Gastrocnemius medialis (tissue), 4 donors: ENCODE measurements around the gene PSMA4. TPM values are rescaled to one million over a fixed set of nuclear protein-coding genes. Genes with fewer than 3 reads are reported as not detected.
"Not testable (repeated sequence)": the region's sequence is repeated elsewhere in the genome, so short reads cannot be mapped to it uniquely, and the experiment has no call there.

Experiments
- ATAC-seq, 2 donors: fragments of 150-250 bp; one replicate each; pipeline ENCODE4 v1.9.1; 2016
- DNase-seq, 2 donors: peaks; one replicate each; pipeline ENCODE4 v3.0.0-alpha.2; 2019
- H3K27ac ChIP-seq, 4 donors: fragments of 200-600 bp; sonication (generic); 1 replicate in 1 of 4; 2 replicates in 3 of 4; pipeline ENCODE4 v1.5.1; 2016 to 2018; ENCODE audit warnings: mild to moderate bottlenecking in 2 of 4, moderate library complexity in 1 of 4
- H3K27me3 ChIP-seq, 3 donors: fragments of 200-600 bp; sonication (generic) in 2 of 3; 1 replicate in 1 of 3; 2 replicates in 2 of 3; pipeline versions ENCODE4 v1.5.1 to v1.6.0; 2016 to 2019; ENCODE audit warnings: mild to moderate bottlenecking in 1 of 3, moderate library complexity in 1 of 3
- H3K36me3 ChIP-seq, 2 donors: fragments of 200-600 bp; sonication (generic) in 1 of 2; one replicate each; pipeline ENCODE4 v1.5.1; 2017 to 2018
- H3K4me1 ChIP-seq, 2 donors: fragments of 200-600 bp; sonication (generic) in 1 of 2; one replicate each; pipeline ENCODE4 v1.5.1; 2016 to 2017; ENCODE audit warnings: mild to moderate bottlenecking in 2 of 2
- H3K4me3 ChIP-seq, 4 donors: fragments of 200-600 bp; sonication (generic) in 3 of 4; 1 replicate in 1 of 4; 2 replicates in 3 of 4; pipeline ENCODE4 v1.5.1; 2016 to 2019; ENCODE audit warnings: mild to moderate bottlenecking in 2 of 4
- H3K9me3 ChIP-seq, 3 donors: fragments of 200-600 bp; sonication (generic) in 2 of 3; 1 replicate in 1 of 3; 2 replicates in 2 of 3; pipeline ENCODE4 v1.5.1; 2016 to 2019
- CTCF ChIP-seq, 5 experiments: fragments of 450-650 bp in 3 of 5; fragments of 200-600 bp in 2 of 5; sonication (generic) in 2 of 5; IDR thresholded peaks in 4 of 5; conservative IDR thresholded peaks in 1 of 5; 1 replicate in 4 of 5; 2 replicates in 1 of 5; pipeline ENCODE4 v1.5.1; 2016 to 2019; ENCODE audit warnings: antibody characterized with exemption in 5 of 5, mild to moderate bottlenecking in 3 of 5, moderate library complexity in 3 of 5
- POLR2A ChIP-seq, 2 donors: fragments of 450-650 bp; IDR thresholded peaks; one replicate each; pipeline ENCODE4 v1.6.1; 2017; ENCODE audit warnings: antibody characterized with exemption in 2 of 2, mild to moderate bottlenecking in 2 of 2, moderate library complexity in 2 of 2
- in situ Hi-C, 4 donors: fragments of 200-750 bp; cut with MboI; loops; one replicate each; pipeline versions ENCODE4 v1.15.0 to v1.8.0; 2017; ENCODE audit warnings: low sequenced_read_pairs in 4 of 4
- intact Hi-C: fragments of 100-400 bp; cut with DNase I; formaldehyde crosslinking; loops from one replicate; pipeline ENCODE4 v1.15.1; 2023; ENCODE audit warnings: low total_unique reads
- total RNA-seq, 4 donors: library from RNA; depleted of rRNA; stranded (reverse); fragments of >200 nt; gene quantifications; one replicate each; pipeline versions ENCODE4 v1.1.0 to v1.2.3, GENCODE V29; 2016

Gene PSMA4
- total RNA-seq, 4 donors from 2014 or later, result 176 to 243 (median 212) TPM

- no peaks in the 10 kb centered on the region for H3K36me3 ChIP-seq
- TF ChIP-seq CTCF (IDR thresholded peaks at IDR 0.05 in 4 of 5, conservative IDR thresholded peaks at IDR 0.05 in 1 of 5) (peak in 3 of 5 experiments; percentile 15 to 41 (median 26)), POLR2A (IDR thresholded peaks at IDR 0.05) (peak in 1 of 2 donors; percentile 23)
- peak; percentile 99 to 100 for ATAC-seq
- DNase-seq, result peak; percentile 90 to 92
- peaks cover 5 to 14% of the 10 kb centered on the region in 2 donors for H3K4me1 ChIP-seq
- in situ Hi-C loops (no loop called here), intact Hi-C loops (loop anchor here (1.0 to 5.0 kb wide), 2 partner anchors 33 to 70 kb away; partner anchors contain the start of genes IREB2 and PSMA4)
- peak within 1 kb of the TSS; percentile 68 to 83 (median 80) for H3K27ac ChIP-seq
- H3K27me3 ChIP-seq, result no peaks in the 10 kb centered on the region
- H3K9me3 ChIP-seq, result no peaks in the 10 kb centered on the region
- peak within 1 kb of the TSS; percentile 78 to 88 (median 86) for H3K4me3 ChIP-seq
Measured at GRCh38 chr15:78506971-78507830, 33.0 kb upstream of the PSMA4 start, which contains the start of gene HYKK. Gene HYKK, plus strand, starts transcription at chr15:78507577. Its CDS starts 5,512 bp downstream, at chr15:78513089.

DNA sequence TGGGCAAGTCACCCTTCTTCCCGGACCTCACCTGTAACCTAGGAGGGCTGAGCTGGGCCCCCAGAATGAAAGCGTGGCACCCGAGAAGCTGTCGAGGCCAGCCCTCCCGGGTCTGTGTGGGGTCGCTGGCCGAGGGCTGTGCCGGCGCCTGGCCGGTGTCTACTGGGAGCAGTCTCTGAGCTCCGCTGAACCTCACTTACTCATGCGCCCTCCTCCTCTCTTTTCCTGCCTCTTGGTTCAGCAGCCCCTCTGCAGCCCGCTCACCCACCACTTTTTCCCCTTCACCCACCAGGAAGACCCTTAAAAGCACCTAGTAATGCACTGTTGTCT lies 32.4 kb upstream of the PSMA4 start:
- in situ Hi-C loops (no loop called here), intact Hi-C loops (loop anchor here (1.0 to 5.0 kb wide), 2 partner anchors 33 to 70 kb away; partner anchors contain the start of genes IREB2 and PSMA4)
- no peaks in the 10 kb centered on the region for H3K27me3 ChIP-seq
- peaks cover 5 to 14% of the 10 kb centered on the region in 2 donors for H3K4me1 ChIP-seq
- ATAC-seq (peak in 1 of 2 donors; percentile 14), DNase-seq (no peak)
- no peaks in the 10 kb centered on the region for H3K9me3 ChIP-seq
- H3K27ac ChIP-seq, result peak overlapping the region; percentile 68 to 83 (median 80)
- no peak for TF ChIP-seq CTCF (IDR thresholded peaks at IDR 0.05 in 4 of 5, conservative IDR thresholded peaks at IDR 0.05 in 1 of 5)
- no peak for TF ChIP-seq POLR2A (IDR thresholded peaks at IDR 0.05)
- peak overlapping the region; percentile 78 to 88 (median 86) for H3K4me3 ChIP-seq
- no peaks in the 10 kb centered on the region for H3K36me3 ChIP-seq

GRCh38 chr15:78508272-78508671 lies 32.0 kb upstream of the PSMA4 start:
- Histone ChIP-seq H3K9me3 (no peaks in the 10 kb centered on the region), H3K27ac (peak overlapping the region in 2 of 4 donors; percentile 68 to 80), H3K36me3 (no peaks in the 10 kb centered on the region), H3K27me3 (no peaks in the 10 kb centered on the region), H3K4me1 (peaks cover 5 to 14% of the 10 kb centered on the region in 2 donors), H3K4me3 (peak overlapping the region; percentile 78 to 88 (median 86))
- TF ChIP-seq POLR2A (IDR thresholded peaks at IDR 0.05), result no peak
- no peak for TF ChIP-seq CTCF (IDR thresholded peaks at IDR 0.05 in 4 of 5, conservative IDR thresholded peaks at IDR 0.05 in 1 of 5)
- ATAC-seq, result no peak
- intact Hi-C loops (loop anchor here (5.0 kb wide), 1 partner anchor 71 kb away; the partner anchor contains the start of gene IREB2), in situ Hi-C loops (no loop called here)
- DNase-seq, result no peak

- ATAC-seq, result no peak
- H3K9me3 ChIP-seq, result no peaks in the 10 kb centered on the region
- H3K4me3 ChIP-seq, result no peak overlapping the region
- H3K36me3 ChIP-seq, result no peaks in the 10 kb centered on the region
- no peaks in the 10 kb centered on the region for H3K27me3 ChIP-seq
- TF ChIP-seq CTCF (IDR thresholded peaks at IDR 0.05 in 4 of 5, conservative IDR thresholded peaks at IDR 0.05 in 1 of 5) (no peak), POLR2A (IDR thresholded peaks at IDR 0.05) (no peak)
- H3K4me1 ChIP-seq, result peaks cover 5 to 14% of the 10 kb centered on the region in 2 donors
- intact Hi-C loops (loop anchor here (5.0 kb wide), 1 partner anchor 73 kb away; the partner anchor contains the start of gene IREB2), in situ Hi-C loops (no loop called here)
- no peak for DNase-seq
- no peak overlapping the region for H3K27ac ChIP-seq
Measured at GRCh38 chr15:78509726-78510312, 30.4 kb upstream of the PSMA4 start.

- H3K27me3 ChIP-seq, DNase-seq, H3K4me1 ChIP-seq, intact Hi-C loops, in situ Hi-C loops, H3K36me3 ChIP-seq, H3K4me3 ChIP-seq, H3K9me3 ChIP-seq, H3K27ac ChIP-seq, ATAC-seq: not testable (repeated sequence)
Measured at GRCh38 chr15:78520035-78520434, 20.2 kb upstream of the PSMA4 start.
